ENCODE results near the gene AGBL4.

Gene AGBL4

DNA sequence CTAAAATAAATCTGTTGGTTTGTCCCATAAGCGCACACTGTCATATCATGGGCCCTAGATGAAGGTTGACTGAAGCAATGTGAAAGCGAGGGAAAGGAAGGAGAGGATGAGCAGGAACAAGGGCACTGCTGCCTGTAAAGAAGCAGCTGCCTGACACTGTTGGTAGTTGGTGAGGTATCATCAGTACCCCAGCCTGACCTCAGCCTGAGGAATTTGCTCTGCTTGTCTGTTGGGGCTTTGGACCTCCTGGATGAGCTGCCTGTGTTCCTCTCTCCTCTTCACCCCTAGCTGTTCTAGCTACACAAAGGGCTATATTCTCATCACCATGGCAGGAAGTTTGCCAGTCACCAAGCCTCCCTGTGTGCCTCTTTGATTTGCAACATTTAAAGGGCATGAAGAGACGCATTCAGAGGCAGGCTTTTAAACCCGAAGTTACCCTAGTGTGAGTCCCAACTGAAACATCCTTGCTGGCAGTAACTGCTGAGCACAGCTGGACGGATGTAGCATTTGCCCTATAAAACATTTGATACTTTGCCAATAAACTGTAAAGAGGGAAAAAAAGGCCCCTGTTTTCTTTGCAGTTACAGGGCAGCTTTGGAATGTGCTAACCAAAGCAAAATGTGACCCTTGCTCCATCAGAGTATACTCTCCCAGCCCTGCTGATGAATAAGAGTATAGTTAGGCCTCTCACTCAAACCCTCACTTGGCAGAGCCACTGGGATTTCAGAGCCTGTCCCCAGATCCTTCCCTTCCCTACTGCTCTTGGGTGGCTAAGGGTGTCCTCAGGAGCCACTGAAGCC lies 1529.6 kb downstream of the AGBL4 start:
- no peak for DNase-seq (ENCODE audit: low read depth, low spot score)

DNA sequence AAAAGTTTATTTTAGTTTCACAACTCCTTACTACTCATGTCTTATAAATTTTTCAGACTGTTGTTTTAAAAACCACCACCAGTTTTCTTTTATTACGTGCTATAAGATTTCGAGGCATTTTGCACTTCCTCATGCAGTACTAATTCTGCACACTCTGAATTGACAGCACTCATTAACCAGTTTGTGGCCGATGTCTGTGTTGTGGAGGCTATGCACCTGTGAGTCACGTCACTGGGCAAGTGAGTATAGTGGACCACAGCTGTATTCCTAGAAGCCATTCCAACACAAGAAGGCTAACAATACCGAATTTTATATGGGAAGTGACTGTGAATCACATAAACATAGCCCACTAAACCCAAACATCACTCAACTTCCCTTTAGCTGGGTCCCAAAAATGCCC lies 1530.7 kb downstream of the AGBL4 start:
- no peak for DNase-seq (ENCODE audit: low read depth, low spot score)

DNA sequence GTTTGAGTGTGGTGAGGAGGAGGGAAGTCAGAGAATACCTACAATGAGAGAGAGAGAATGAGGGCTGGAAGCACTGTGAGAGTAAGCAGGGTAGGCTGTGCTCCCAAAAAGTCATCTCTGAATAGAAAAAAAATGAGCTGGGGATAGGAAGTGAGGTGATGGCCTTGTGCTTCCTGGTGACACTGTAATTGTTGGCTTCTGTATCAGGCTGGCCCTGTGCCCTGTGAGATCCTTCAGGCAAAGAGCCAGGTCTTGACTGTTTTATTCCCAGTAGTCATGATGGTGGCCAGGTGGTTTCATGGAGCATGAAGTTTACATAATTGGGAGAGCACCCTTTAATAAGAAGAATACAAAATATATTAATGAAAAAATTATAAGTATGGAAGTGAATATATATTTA lies 1531.4 kb downstream of the AGBL4 start:
- no peak for DNase-seq (ENCODE audit: low read depth, low spot score)

DNA sequence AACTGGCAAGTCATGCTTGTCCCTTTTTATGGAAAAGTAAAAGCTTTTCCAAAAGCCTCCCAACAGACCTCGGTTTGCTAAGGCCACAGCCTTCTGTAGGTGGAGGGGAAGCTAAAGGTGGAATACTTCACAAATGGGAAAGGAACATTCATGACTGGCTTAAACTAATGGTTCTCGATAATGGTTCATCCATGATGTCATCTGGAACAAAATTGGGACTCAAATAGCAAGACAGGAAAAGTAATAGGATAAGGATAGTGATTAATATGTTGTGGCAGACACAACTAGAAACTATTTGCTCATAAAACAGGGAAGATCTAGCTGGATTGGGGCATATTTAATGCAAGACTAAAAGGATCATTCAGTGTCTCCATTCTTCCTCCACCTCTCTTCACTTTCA lies 1535.0 kb downstream of the AGBL4 start:
- no peak for DNase-seq (ENCODE audit: low read depth, low spot score)
